ENCODE measurements around the gene MT1F.

MT1F gene

DNA sequence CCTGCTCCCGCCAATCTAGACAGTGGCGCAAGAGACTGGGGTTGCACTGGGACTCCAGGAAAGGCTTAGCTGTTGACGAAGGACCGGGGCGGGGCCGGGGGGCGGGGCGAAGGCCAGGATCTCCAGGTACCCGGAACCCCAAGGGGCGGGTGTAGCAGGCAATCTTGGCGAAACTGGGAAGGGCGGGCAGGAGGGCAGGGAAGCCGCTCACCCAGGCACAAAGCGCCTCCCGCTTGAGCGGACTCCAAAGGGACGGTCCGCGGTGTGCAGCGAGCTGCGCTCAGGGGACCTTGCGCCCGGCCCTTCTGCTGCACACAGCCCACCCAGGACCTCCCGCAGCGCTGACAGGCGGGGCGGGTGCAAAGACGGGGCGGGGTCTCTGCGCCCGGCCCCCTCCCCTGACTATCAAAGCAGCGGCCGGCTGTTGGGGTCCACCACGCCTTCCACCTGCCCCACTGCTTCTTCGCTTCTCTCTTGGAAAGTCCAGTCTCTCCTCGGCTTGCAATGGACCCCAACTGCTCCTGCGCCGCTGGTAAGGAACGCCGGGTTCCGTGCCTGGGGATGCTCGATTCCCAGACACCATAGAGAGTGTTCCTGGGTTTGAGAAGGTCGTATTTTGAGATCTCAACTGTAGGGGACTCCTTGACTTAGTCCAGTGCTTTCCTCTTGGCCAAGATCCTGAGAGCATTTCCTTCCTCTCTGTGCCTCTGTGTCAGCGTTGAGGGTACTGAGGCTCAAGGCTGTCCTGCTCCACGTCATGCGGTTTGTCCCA, at the start of gene MT1F:
TSS of gene MT1F (plus strand) at position 405 of the 772 bp plus-strand sequence. CDS start at position 505, 100 bp downstream.
- peak within 1 kb of the TSS; percentile 25 to 72 (median 62); a peak in 19 of 22 replicates for H3K9ac ChIP-seq
- H3K4me1 ChIP-seq = peaks cover 20 to 41% (median 32%) of the 10 kb centered on the region in 10 experiments
- peak within 1 kb of the TSS; percentile 59 to 75 (median 66) for H3K4me3 ChIP-seq
- H3K27ac ChIP-seq = peak within 1 kb of the TSS in 5 of 11 experiments; percentile 14 to 52 (median 26); a peak in 7 of 22 replicates
- peaks cover 0 to 9% (median 0%) of the 10 kb centered on the region in 11 experiments; a peak in 2 of 22 replicates for H4K20me1 ChIP-seq
- H3K4me2 ChIP-seq = peak within 1 kb of the TSS; percentile 79 to 99 (median 95)
- no peaks in the 10 kb centered on the region for H3K36me3 ChIP-seq
- no peaks in the 10 kb centered on the region for H3K9me3 ChIP-seq (replicated peaks in 1 of 11)
- TF ChIP-seq Cebpa-rat (IDR thresholded peaks at IDR 0.05) = no peak
- peaks cover 52 to 67% (median 63%) of the 10 kb centered on the region in 11 experiments for H3K27me3 ChIP-seq

DNA sequence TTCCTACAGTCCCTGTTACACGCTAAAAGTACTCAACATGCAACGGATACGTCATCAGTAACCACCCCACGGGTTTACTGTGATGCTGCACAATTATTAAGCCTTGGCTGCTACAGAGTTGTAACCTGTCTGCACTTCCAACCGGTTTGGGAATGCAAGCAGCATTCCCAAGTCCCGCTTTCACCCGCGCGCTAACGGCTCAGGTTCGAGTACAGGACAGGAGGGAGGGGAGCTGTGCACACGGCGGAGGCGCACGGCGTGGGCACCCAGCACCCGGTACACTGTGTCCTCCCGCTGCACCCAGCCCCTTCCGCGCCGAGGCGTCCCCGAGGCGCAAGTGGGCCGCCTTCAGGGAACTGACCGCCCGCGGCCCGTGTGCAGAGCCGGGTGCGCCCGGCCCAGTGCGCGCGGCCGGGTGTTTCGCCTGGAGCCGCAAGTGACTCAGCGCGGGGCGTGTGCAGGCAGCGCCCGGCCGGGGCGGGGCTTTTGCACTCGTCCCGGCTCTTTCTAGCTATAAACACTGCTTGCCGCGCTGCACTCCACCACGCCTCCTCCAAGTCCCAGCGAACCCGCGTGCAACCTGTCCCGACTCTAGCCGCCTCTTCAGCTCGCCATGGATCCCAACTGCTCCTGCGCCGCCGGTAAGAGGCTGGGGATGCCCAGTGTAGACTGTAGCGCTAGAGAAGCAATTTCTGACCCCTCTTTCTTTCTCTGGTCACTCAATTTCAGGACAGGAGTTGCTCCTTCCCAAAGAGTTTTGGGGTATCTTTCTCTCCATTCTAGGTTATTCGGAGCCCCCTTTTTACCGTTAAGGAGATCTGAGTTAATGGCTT, 49.5 kb upstream of the MT1F start, which contains the start of gene MT2A:
TSS of gene MT2A (plus strand) at position 542 of the 833 bp plus-strand sequence. CDS start at position 614, 72 bp downstream.
- TF ChIP-seq Cebpa-rat (IDR thresholded peaks at IDR 0.05) = no peak
- no peaks in the 10 kb centered on the region for H3K9me3 ChIP-seq (replicated peaks in 1 of 11)
- peak within 1 kb of the TSS in 10 of 11 experiments; percentile 17 to 81 (median 66); a peak in 17 of 22 replicates for H3K27ac ChIP-seq
- H3K9ac ChIP-seq = peak within 1 kb of the TSS; percentile 51 to 76 (median 68)
- H3K4me3 ChIP-seq = peak within 1 kb of the TSS; percentile 58 to 73 (median 64)
- peaks cover 42 to 54% (median 48%) of the 10 kb centered on the region in 10 experiments for H3K4me1 ChIP-seq
- 0 out of 22 replicates have a peak, but pooled peaks cover 0 to 6% (median 0%) of the 10 kb centered on the region in 11 experiments for H4K20me1 ChIP-seq
- H3K27me3 ChIP-seq = no peaks in the 10 kb centered on the region
- H3K4me2 ChIP-seq = peak within 1 kb of the TSS; percentile 96 to 100 (median 99)
- no peaks in the 10 kb centered on the region for H3K36me3 ChIP-seq

DNA sequence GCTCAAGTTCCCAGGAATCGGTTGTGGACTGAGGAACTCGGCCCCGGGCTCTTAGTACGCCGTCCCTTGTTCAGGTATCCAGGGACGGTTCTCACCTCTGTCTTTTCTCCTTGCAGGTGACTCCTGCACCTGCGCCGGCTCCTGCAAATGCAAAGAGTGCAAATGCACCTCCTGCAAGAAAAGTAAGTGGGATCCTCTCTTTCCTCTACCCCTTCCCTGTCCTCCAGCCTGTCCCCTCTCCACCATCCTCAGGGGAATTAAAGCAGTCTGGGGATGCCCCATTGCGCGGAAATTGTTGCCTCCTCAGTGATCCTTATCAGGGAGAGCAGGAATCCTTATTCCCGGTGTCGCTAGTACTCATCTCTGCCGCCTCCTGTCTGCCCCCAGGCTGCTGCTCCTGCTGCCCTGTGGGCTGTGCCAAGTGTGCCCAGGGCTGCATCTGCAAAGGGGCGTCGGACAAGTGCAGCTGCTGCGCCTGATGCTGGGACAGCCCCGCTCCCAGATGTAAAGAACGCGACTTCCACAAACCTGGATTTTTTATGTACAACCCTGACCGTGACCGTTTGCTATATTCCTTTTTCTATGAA, 48.8 kb upstream of the MT1F start:
- no peaks in the 10 kb centered on the region for H3K27me3 ChIP-seq
- H3K36me3 ChIP-seq = no peaks in the 10 kb centered on the region
- peak overlapping the region; percentile 96 to 100 (median 99) for H3K4me2 ChIP-seq
- 0 out of 22 replicates have a peak, but pooled peaks cover 0 to 6% (median 0%) of the 10 kb centered on the region in 11 experiments for H4K20me1 ChIP-seq
- no peaks in the 10 kb centered on the region for H3K9me3 ChIP-seq (replicated peaks in 1 of 11)
- peaks cover 42 to 54% (median 48%) of the 10 kb centered on the region in 10 experiments for H3K4me1 ChIP-seq
- H3K9ac ChIP-seq = peak overlapping the region; percentile 51 to 76 (median 68); a peak in 21 of 22 replicates
- H3K4me3 ChIP-seq = peak overlapping the region; percentile 58 to 73 (median 64)
- no peak for TF ChIP-seq Cebpa-rat (IDR thresholded peaks at IDR 0.05)
- peak overlapping the region in 8 of 11 experiments; percentile 8 to 81 (median 66); a peak in 9 of 22 replicates for H3K27ac ChIP-seq

DNA sequence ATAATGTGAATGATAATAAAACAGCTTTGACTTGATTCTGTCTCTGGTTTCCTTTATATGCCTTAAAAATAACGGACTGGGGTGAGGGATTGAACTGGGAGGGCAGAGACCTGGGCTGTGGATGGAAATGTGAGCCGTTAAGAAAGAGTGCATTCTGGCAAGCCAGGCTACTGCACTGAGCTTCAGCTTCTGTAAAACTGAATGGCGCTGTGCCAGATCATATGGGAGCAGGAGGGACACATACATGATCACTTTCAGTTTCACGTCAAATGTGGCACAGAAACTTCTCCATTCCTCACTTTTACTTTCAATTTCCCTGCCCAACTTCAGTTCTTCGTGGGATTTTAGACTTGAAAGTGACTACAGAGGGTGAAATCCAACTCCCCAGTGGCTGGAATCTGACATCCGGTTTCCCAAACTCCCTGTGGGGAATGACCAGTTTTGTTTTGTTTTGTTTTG, 48.3 kb upstream of the MT1F start:
- H3K4me1 ChIP-seq = peaks cover 42 to 54% (median 48%) of the 10 kb centered on the region in 10 experiments
- H3K4me2 ChIP-seq = peak overlapping the region; percentile 96 to 100 (median 99)
- H3K9me3 ChIP-seq (replicated peaks in 1 of 11) = no peaks in the 10 kb centered on the region
- H3K9ac ChIP-seq = peak overlapping the region; percentile 51 to 76 (median 68); a peak in 20 of 22 replicates
- peaks cover 0 to under 1% (median 0%) of the 10 kb centered on the region in 11 experiments; a peak in 1 of 22 replicates for H3K27me3 ChIP-seq
- H3K27ac ChIP-seq = peak overlapping the region; percentile 12 to 81 (median 58); a peak in 16 of 22 replicates
- TF ChIP-seq Cebpa-rat (IDR thresholded peaks at IDR 0.05) = no peak
- no peaks in the 10 kb centered on the region for H3K36me3 ChIP-seq
- peak overlapping the region; percentile 58 to 73 (median 64) for H3K4me3 ChIP-seq
- 0 out of 22 replicates have a peak, but pooled peaks cover 0 to 6% (median 0%) of the 10 kb centered on the region in 11 experiments for H4K20me1 ChIP-seq

DNA sequence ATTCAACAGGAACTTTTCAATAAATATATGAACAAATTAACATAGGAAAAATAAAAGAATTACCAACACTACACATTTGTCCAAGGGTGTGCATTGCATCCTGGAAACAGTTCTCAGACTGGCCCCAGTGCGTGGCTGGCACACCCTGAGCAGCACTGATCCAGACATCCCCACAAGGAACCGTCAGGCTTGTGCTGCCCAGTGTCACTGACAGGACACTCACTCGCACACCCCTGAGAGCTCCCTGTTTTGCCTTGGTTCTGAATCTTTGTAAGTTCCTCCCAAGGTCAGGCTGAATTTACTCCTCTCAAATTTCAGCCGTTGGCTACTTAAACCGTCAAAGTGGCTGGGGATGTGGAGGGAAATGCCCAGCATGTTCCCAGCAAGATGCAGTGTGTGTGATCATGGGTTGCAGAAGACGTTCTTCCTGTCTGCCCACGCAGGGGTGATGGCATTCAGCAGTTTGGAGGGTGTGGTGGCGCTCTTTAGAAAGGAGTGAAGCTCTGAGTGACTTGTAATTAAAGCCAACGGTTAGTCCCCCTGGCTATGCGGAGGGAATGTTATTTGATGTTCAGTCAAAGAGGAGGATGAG, 47.6 kb upstream of the MT1F start:
- peak overlapping the region in 10 of 11 experiments; percentile 65 to 76 (median 69); a peak in 18 of 22 replicates for H3K9ac ChIP-seq
- H3K4me1 ChIP-seq = peaks cover 42 to 54% (median 48%) of the 10 kb centered on the region in 10 experiments
- H3K36me3 ChIP-seq = no peaks in the 10 kb centered on the region
- no peaks in the 10 kb centered on the region for H3K9me3 ChIP-seq (replicated peaks in 1 of 11)
- H4K20me1 ChIP-seq = 0 out of 22 replicates have a peak, but pooled peaks cover 0 to 6% (median 0%) of the 10 kb centered on the region in 11 experiments
- peaks cover 0 to 7% (median 3%) of the 10 kb centered on the region in 11 experiments; a peak in 11 of 22 replicates for H3K27me3 ChIP-seq
- H3K4me2 ChIP-seq = peak overlapping the region; percentile 96 to 100 (median 99)
- no peak for TF ChIP-seq Cebpa-rat (IDR thresholded peaks at IDR 0.05)
- H3K27ac ChIP-seq = peak overlapping the region; percentile 12 to 81 (median 53); a peak in 17 of 22 replicates
- H3K4me3 ChIP-seq = peak overlapping the region; percentile 58 to 73 (median 64); a peak in 18 of 20 replicates

DNA sequence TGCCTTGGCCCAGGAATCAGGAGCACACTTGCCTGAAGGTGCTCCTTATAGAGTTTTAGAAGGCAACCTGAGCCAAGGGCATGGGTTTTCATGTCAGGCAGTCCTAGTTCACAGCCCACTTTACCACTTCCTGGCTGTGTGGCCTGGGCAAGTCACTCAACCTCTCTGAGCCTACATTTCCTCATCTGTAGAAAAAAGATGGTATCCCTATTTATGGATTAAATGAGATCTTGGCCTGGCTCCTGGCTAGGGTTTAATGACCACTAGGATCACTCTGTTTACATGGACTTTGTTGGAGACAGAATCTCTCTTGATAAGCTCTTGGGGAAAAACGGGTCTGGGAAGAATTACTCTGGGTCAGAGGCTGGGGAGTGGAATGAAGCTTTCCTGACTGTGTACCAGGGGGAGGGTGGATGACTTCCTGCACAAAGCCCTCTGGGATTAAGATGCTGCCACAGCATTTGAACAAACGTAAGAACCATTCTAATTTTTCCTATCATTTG, 47.1 kb upstream of the MT1F start:
- peak overlapping the region in 1 of 10 experiments; percentile 73; a peak in 1 of 20 replicates for H3K4me3 ChIP-seq
- H3K9me3 ChIP-seq (replicated peaks in 1 of 11) = no peaks in the 10 kb centered on the region
- peak overlapping the region in 6 of 11 experiments; percentile 18 to 71 (median 54); a peak in 7 of 22 replicates for H3K9ac ChIP-seq
- peak overlapping the region; percentile 96 to 100 (median 99) for H3K4me2 ChIP-seq
- 0 out of 22 replicates have a peak, but pooled peaks cover 0 to 6% (median 0%) of the 10 kb centered on the region in 11 experiments for H4K20me1 ChIP-seq
- H3K4me1 ChIP-seq = peaks cover 42 to 53% (median 48%) of the 10 kb centered on the region in 10 experiments
- peaks cover 0 to 12% (median 8%) of the 10 kb centered on the region in 11 experiments; a peak in 19 of 22 replicates for H3K27me3 ChIP-seq
- TF ChIP-seq Cebpa-rat (IDR thresholded peaks at IDR 0.05) = no peak
- H3K36me3 ChIP-seq = no peaks in the 10 kb centered on the region
- H3K27ac ChIP-seq = peak overlapping the region in 9 of 11 experiments; percentile 2 to 81 (median 48); a peak in 8 of 22 replicates

DNA sequence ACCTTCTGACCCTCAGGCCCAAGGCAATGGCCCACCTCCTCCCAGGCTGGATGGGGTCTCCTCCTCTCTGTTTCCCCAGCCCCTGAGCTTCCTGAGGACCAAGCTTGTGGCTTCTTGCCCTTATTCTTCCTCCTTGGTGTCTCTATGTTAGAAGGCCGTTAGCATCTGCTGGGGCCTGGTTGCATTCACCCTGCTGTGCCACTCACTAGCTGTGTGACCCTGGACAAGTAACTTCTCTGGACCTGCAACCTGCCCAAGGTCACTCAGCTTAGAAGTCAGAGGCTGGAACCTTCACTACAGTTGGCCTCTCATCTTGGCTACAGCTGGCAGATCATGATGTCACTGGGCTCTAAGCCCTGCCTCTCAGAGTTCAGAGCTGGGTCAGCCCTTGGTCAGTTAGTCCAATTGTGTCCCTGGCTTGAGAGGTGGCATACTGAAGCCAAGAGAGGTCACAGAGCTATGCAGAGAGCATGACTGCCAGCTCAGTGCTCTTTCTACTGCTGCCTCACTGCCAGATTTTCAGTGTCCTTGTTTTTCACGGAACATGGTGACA, 46.4 kb upstream of the MT1F start:
- H3K4me3 ChIP-seq = no peak overlapping the region
- H3K27ac ChIP-seq = peak overlapping the region in 4 of 11 experiments; percentile 30 to 81 (median 71); a peak in 6 of 22 replicates

More for the DNA sequence above, 46.4 kb upstream of the MT1F start:
- Histone ChIP-seq H3K27me3 (peaks cover 4 to 19% (median 15%) of the 10 kb centered on the region in 11 experiments), H3K4me2 (peak overlapping the region; percentile 96 to 100 (median 99)), H3K36me3 (no peaks in the 10 kb centered on the region), H3K9ac (peak overlapping the region in 3 of 11 experiments; percentile 18 to 71 (median 70); a peak in 2 of 22 replicates), H3K4me1 (peaks cover 42 to 49% (median 48%) of the 10 kb centered on the region in 10 experiments), H4K20me1 (0 out of 22 replicates have a peak, but pooled peaks cover 0 to 6% (median 0%) of the 10 kb centered on the region in 11 experiments), H3K9me3 (replicated peaks in 1 of 11) (no peaks in the 10 kb centered on the region)
- no peak for TF ChIP-seq Cebpa-rat (IDR thresholded peaks at IDR 0.05)

Data from BLaER1 treated with 17β-estradiol and CSF1 and Interleukin-3, amounts not matched to agents 10 nM and 100 nM (cell line).